Suprapubic skin (tissue), 4 donors: ENCODE data around the gene TSPYL2. TPM values are rescaled to one million over a fixed set of nuclear protein-coding genes. Genes with fewer than 3 reads are reported as not detected.

Experiments
- DNase-seq, 2 donors: peaks; one replicate each; pipeline ENCODE4 v3.0.0-alpha.2; 2019; ENCODE audit warnings: low spot score in 2 of 2
- H3K27ac ChIP-seq: fragments of 200-600 bp; sonication (generic); one replicate; pipeline ENCODE4 v1.5.1; 2019
- H3K27me3 ChIP-seq: fragments of 200-600 bp; sonication (generic); one replicate; pipeline ENCODE4 v1.5.1; 2019
- H3K36me3 ChIP-seq: fragments of 200-600 bp; sonication (generic); one replicate; pipeline ENCODE4 v1.5.1; 2019
- H3K4me1 ChIP-seq: fragments of 200-600 bp; sonication (generic); one replicate; pipeline ENCODE4 v1.5.1; 2019
- H3K4me3 ChIP-seq: fragments of 200-600 bp; sonication (generic); one replicate; pipeline ENCODE4 v1.5.1; 2019; ENCODE audit warnings: mild to moderate bottlenecking
- H3K9me3 ChIP-seq: fragments of 200-600 bp; sonication (generic); one replicate; pipeline ENCODE4 v1.5.1; 2019
- CTCF ChIP-seq, 2 donors: fragments of 200-600 bp in 1 of 2; fragments of 450-650 bp in 1 of 2; sonication (generic) in 1 of 2; IDR thresholded peaks; one replicate each; pipeline ENCODE4 v1.5.1; 2016 to 2019; ENCODE audit warnings: antibody characterized with exemption in 2 of 2, mild to moderate bottlenecking in 1 of 2, moderate library complexity in 1 of 2
- EP300 ChIP-seq: sonication (generic); formaldehyde crosslinking; IDR thresholded peaks from one replicate; pipeline ENCODE4 v1.6.1; 2017; ENCODE audit warnings: antibody characterized with exemption
- POLR2A ChIP-seq, 2 donors: fragments of 450-650 bp; IDR thresholded peaks; one replicate each; pipeline ENCODE4 v1.6.1; 2017; ENCODE audit warnings: antibody characterized with exemption in 2 of 2, mild to moderate bottlenecking in 2 of 2, moderate library complexity in 2 of 2
- POLR2AphosphoS5 ChIP-seq, 3 donors: sonication (generic); formaldehyde crosslinking; IDR thresholded peaks; one replicate each; pipeline ENCODE4 v1.6.1; 2017; ENCODE audit warnings: antibody characterized with exemption in 3 of 3
- WGBS: methylation state at CpG from one replicate; pipeline ENCODE4 v1.1.5; 2018; 5-methylcytosine and 5-hydroxymethylcytosine counted together
- total RNA-seq, 4 donors: library from RNA; depleted of rRNA; stranded (reverse); fragments of >200 nt; gene quantifications; one replicate each; pipeline ENCODE4 v1.1.0, GENCODE V29; 2016

The TSPYL2 gene
- total RNA-seq, 4 donors from 2014 or later = 29.4 to 60.7 (median 48.4) TPM

- WGBS = 89% methylated on average over 2 of the region's 2 CpGs
- Histone ChIP-seq H3K27me3 (no peaks in the 10 kb centered on the region), H3K9me3 (no peaks in the 10 kb centered on the region), H3K4me1 (peaks cover 36% of the 10 kb centered on the region), H3K27ac (no peak overlapping the region), H3K4me3 (no peak overlapping the region), H3K36me3 (no peaks in the 10 kb centered on the region)
- DNase-seq = no peak
- TF ChIP-seq EP300 = no peak
- no peak for TF ChIP-seq POLR2A (IDR thresholded peaks at IDR 0.05)
- no peak for TF ChIP-seq POLR2AphosphoS5 (IDR thresholded peaks at IDR 0.05)
- TF ChIP-seq CTCF (IDR thresholded peaks at IDR 0.05) = no peak
These were observed 9.2 kb downstream of the TSPYL2 start for GRCh38 chrX:53091354-53091753.

GRCh38 chrX:53093177-53093655, 11.0 kb downstream of the TSPYL2 start:
- no peaks in the 10 kb centered on the region for H3K9me3 ChIP-seq
- no peaks in the 10 kb centered on the region for H3K27me3 ChIP-seq
- WGBS = 34% methylated on average over 16 of the region's 16 CpGs
- H3K36me3 ChIP-seq = no peaks in the 10 kb centered on the region
- peak; percentile 87 to 91 for DNase-seq
- peaks cover 18% of the 10 kb centered on the region for H3K4me1 ChIP-seq
- TF ChIP-seq CTCF (IDR thresholded peaks at IDR 0.05) (peak; percentile 40 to 44), POLR2A (IDR thresholded peaks at IDR 0.05) (no peak), EP300 (no peak), POLR2AphosphoS5 (IDR thresholded peaks at IDR 0.05) (no peak)
- peak overlapping the region; percentile 69 for H3K4me3 ChIP-seq
- peak overlapping the region; percentile 89 for H3K27ac ChIP-seq

GRCh38 chrX:53093748-53094581, 11.8 kb downstream of the TSPYL2 start, which contains the start of gene KANTR:
Gene KANTR (plus strand): TSS chrX:53094142. CDS start chrX:53124273, 30,131 bp downstream.
- DNase-seq = peak; percentile 89 to 92
- Histone ChIP-seq H3K4me1 (peaks cover 15% of the 10 kb centered on the region), H3K9me3 (no peaks in the 10 kb centered on the region), H3K36me3 (peaks cover 3% of the 10 kb centered on the region), H3K4me3 (peak within 1 kb of the TSS; percentile 69), H3K27ac (peak within 1 kb of the TSS; percentile 89), H3K27me3 (no peaks in the 10 kb centered on the region)
- TF ChIP-seq POLR2A (IDR thresholded peaks at IDR 0.05) = no peak
- TF ChIP-seq POLR2AphosphoS5 (IDR thresholded peaks at IDR 0.05) = peak in 2 of 3 donors; percentile 29 to 63
- WGBS = 42% methylated on average over 53 of the region's 67 CpGs

GRCh38 chrX:53094582-53094905, 12.4 kb downstream of the TSPYL2 start:
- Histone ChIP-seq H3K27ac (peak overlapping the region; percentile 89), H3K4me3 (peak overlapping the region; percentile 69), H3K27me3 (no peaks in the 10 kb centered on the region), H3K4me1 (peaks cover 15% of the 10 kb centered on the region), H3K9me3 (no peaks in the 10 kb centered on the region), H3K36me3 (peaks cover 3% of the 10 kb centered on the region)
- WGBS = 40% methylated on average over 5 of the region's 5 CpGs
- no peak for DNase-seq
- TF ChIP-seq POLR2AphosphoS5 (IDR thresholded peaks at IDR 0.05) (no peak), CTCF (IDR thresholded peaks at IDR 0.05) (no peak), POLR2A (IDR thresholded peaks at IDR 0.05) (no peak), EP300 (no peak)

- H3K27ac ChIP-seq = no peak overlapping the region
- TF ChIP-seq POLR2AphosphoS5 (IDR thresholded peaks at IDR 0.05) (no peak), CTCF (IDR thresholded peaks at IDR 0.05) (no peak), EP300 (no peak), POLR2A (IDR thresholded peaks at IDR 0.05) (no peak)
- no peaks in the 10 kb centered on the region for H3K27me3 ChIP-seq
- no peaks in the 10 kb centered on the region for H3K9me3 ChIP-seq
- H3K4me3 ChIP-seq = no peak overlapping the region
- H3K4me1 ChIP-seq = peaks cover 15% of the 10 kb centered on the region
- DNase-seq = no peak
- peaks cover 3% of the 10 kb centered on the region for H3K36me3 ChIP-seq
- 77% methylated on average over 3 of the region's 3 CpGs for WGBS
These were observed 13.6 kb downstream of the TSPYL2 start for GRCh38 chrX:53095796-53096195.
